ENCODE data around the gene TRIM36. TPM values are rescaled to one million over a fixed set of nuclear protein-coding genes. Genes with fewer than 3 reads are reported as not detected.
A peak's percentile ranks its signal among the peaks of the same experiment; 100 is the strongest.

Gene TRIM36
- 10 to 100 TPM; 20.6 to 45.7 (median 27.1) TPM for total RNA-seq
- long read RNA-seq, donor 1, full-length matches to known transcripts: 5 of 11 reads
- long read RNA-seq, donor 1, partial matches to known transcripts: 2 of 11 reads
- long read RNA-seq, donor 1, other reads (novel, unspliced or antisense): 4 of 11 reads
- long read RNA-seq, donor 2, partial matches to known transcripts: 1 of 3 reads
- long read RNA-seq, donor 2, other reads (novel, unspliced or antisense): 2 of 3 reads

GRCh38 chr5:115169487-115170133 is at the start of gene TRIM36:
TSS of gene TRIM36 (minus strand) at chr5:115169908. CDS start at chr5:115169634, 274 bp downstream.
- H3K4me1 ChIP-seq (ENCODE audit: low read depth): peaks cover 4% of the 10 kb centered on the region
- DNase-seq (peak; percentile 96 to 99 (median 97)), ATAC-seq (peak; percentile 96)
- peaks cover 6% of the 10 kb centered on the region for H3K9me3 ChIP-seq
- peak; percentile 21 for TF ChIP-seq CTCF (IDR thresholded peaks at IDR 0.05)
- intact Hi-C loops (cut with DNase I, micrococcal nuclease): no loop called here
- H3K4me3 ChIP-seq: peak within 1 kb of the TSS; percentile 50
- no peaks in the 10 kb centered on the region for H3K36me3 ChIP-seq (ENCODE audit: low read depth)

GRCh38 chr5:115214541-115214940 is 44.8 kb upstream of the TRIM36 start:
- intact Hi-C loops (cut with DNase I, micrococcal nuclease): no loop called here
- DNase-seq (no peak), ATAC-seq (no peak)
- no peak overlapping the region for H3K4me3 ChIP-seq
- H3K9me3 ChIP-seq: no peaks in the 10 kb centered on the region
- no peak for TF ChIP-seq CTCF (IDR thresholded peaks at IDR 0.05)
- no peaks in the 10 kb centered on the region for H3K4me1 ChIP-seq (ENCODE audit: low read depth)
- H3K36me3 ChIP-seq (ENCODE audit: low read depth): no peaks in the 10 kb centered on the region

- H3K4me1 ChIP-seq (ENCODE audit: low read depth): no peaks in the 10 kb centered on the region
- peak; percentile 92 for ATAC-seq
- DNase-seq: peak in 1 of 3 donors; percentile 31
- no peak overlapping the region for H3K4me3 ChIP-seq
- H3K9me3 ChIP-seq: no peaks in the 10 kb centered on the region
- no peaks in the 10 kb centered on the region for H3K36me3 ChIP-seq (ENCODE audit: low read depth)
- intact Hi-C loops (cut with DNase I, micrococcal nuclease): no loop called here
- TF ChIP-seq CTCF (IDR thresholded peaks at IDR 0.05): no peak
Measured at GRCh38 chr5:115209279-115209678, 39.6 kb upstream of the TRIM36 start.

- ATAC-seq (no peak), DNase-seq (no peak)
- H3K4me1 ChIP-seq (ENCODE audit: low read depth): no peaks in the 10 kb centered on the region
- H3K36me3 ChIP-seq (ENCODE audit: low read depth): no peaks in the 10 kb centered on the region
- intact Hi-C loops (cut with DNase I, micrococcal nuclease): no loop called here
- no peak for TF ChIP-seq CTCF (IDR thresholded peaks at IDR 0.05)
- no peaks in the 10 kb centered on the region for H3K9me3 ChIP-seq
- H3K4me3 ChIP-seq: no peak overlapping the region
Measured at GRCh38 chr5:115202952-115203351, 33.2 kb upstream of the TRIM36 start.

GRCh38 chr5:115196161-115196560 is 26.5 kb upstream of the TRIM36 start:
- DNase-seq (no peak), ATAC-seq (no peak)
- no peaks in the 10 kb centered on the region for H3K9me3 ChIP-seq
- no peak overlapping the region for H3K4me3 ChIP-seq
- H3K4me1 ChIP-seq (ENCODE audit: low read depth): peaks cover 34% of the 10 kb centered on the region
- no peak for TF ChIP-seq CTCF (IDR thresholded peaks at IDR 0.05)
- intact Hi-C loops (cut with DNase I, micrococcal nuclease): no loop called here
- no peaks in the 10 kb centered on the region for H3K36me3 ChIP-seq (ENCODE audit: low read depth)

Data from mucosa of descending colon (tissue), 3 donors.